GM23338 (cell line): ENCODE measurements around the gene NKD1. TPM values are rescaled to one million over a fixed set of nuclear protein-coding genes. Genes with fewer than 3 reads are reported as not detected.

ENCODE experiments used
- ATAC-seq: fragments of 200-7000 bp; cut with Tn5 transposase; 3 replicates; pipeline ENCODE4 v1.9.1; 2020
- DNase-seq: peaks from one replicate; pipeline ENCODE4 v3.0.0-alpha.2; 2015; ENCODE audit warnings: low spot score
- H2AFZ ChIP-seq: fragments of 200-600 bp; sonication (generic); 2 replicates; pipeline ENCODE4 v1.8.0; 2016; ENCODE audit warnings: antibody characterized with exemption, mild to moderate bottlenecking, moderate library complexity
- H3F3A ChIP-seq: fragments of 200-600 bp; sonication (generic); replicated peaks from 2 replicates; pipeline ENCODE4 v1.8.0; 2017; ENCODE audit warnings: antibody characterized with exemption, mixed run types, low read depth
- H3K27ac ChIP-seq: fragments of 200-600 bp; sonication (generic); 2 replicates; pipeline ENCODE4 v1.6.1; 2016; ENCODE audit warnings: low read depth
- H3K27me3 ChIP-seq: fragments of 200-600 bp; sonication (generic); 2 replicates; pipeline ENCODE4 v1.8.0; 2016; ENCODE audit warnings: mild to moderate bottlenecking, mixed run types, moderate library complexity; ENCODE audit not compliant: insufficient read depth
- H3K36me3 ChIP-seq: fragments of 200-600 bp; sonication (generic); 2 replicates; pipeline ENCODE4 v1.8.0; 2016; ENCODE audit warnings: mild to moderate bottlenecking; ENCODE audit not compliant: insufficient read depth
- H3K4me1 ChIP-seq: fragments of 200-600 bp; sonication (generic); 2 replicates; pipeline ENCODE4 v1.8.0; 2016; ENCODE audit warnings: mild to moderate bottlenecking, moderate library complexity; ENCODE audit not compliant: insufficient read depth
- H3K4me2 ChIP-seq: fragments of 200-600 bp; sonication (generic); 2 replicates; pipeline ENCODE4 v1.7.1; 2017; ENCODE audit warnings: mixed run types
- H3K4me3 ChIP-seq: fragments of 200-600 bp; sonication (generic); 2 replicates; pipeline ENCODE4 v1.6.1; 2016; ENCODE audit warnings: mixed run types
- H3K79me2 ChIP-seq: fragments of 200-600 bp; sonication (generic); replicated peaks from 2 replicates; pipeline ENCODE4 v1.8.0; 2017; ENCODE audit warnings: mild to moderate bottlenecking; ENCODE audit not compliant: insufficient read depth
- H3K9me2 ChIP-seq: fragments of 200-600 bp; sonication (generic); 2 replicates; pipeline ENCODE4 v1.8.0; 2017; ENCODE audit not compliant: insufficient read depth
- H4K20me1 ChIP-seq: fragments of 200-600 bp; sonication (generic); replicated peaks from 2 replicates; pipeline ENCODE4 v1.8.0; 2017; ENCODE audit warnings: mild to moderate bottlenecking; ENCODE audit not compliant: insufficient read depth
- H3K27ac Mint-ChIP-seq: 2 replicates; pipeline ENCODE4 v1.8.0; 2020; ENCODE audit warnings: inconsistent platforms, mild to moderate bottlenecking, moderate library complexity, mixed read lengths
- H3K27me3 Mint-ChIP-seq: 3 replicates; pipeline ENCODE4 v1.8.0; 2022; ENCODE audit warnings: low read depth, mild to moderate bottlenecking, moderate library complexity, mixed read lengths, inconsistent platforms; ENCODE audit not compliant: insufficient read depth, poor library complexity
- H3K36me3 Mint-ChIP-seq: 3 replicates; pipeline ENCODE4 v1.8.0; 2021; ENCODE audit warnings: low read depth, mild to moderate bottlenecking, inconsistent platforms, moderate library complexity, mixed read lengths
- H3K4me1 Mint-ChIP-seq: 3 replicates; pipeline ENCODE4 v1.8.0; 2020; ENCODE audit warnings: mild to moderate bottlenecking, inconsistent platforms, mixed read lengths
- H3K4me3 Mint-ChIP-seq: 3 replicates; pipeline ENCODE4 v1.8.0; 2021; ENCODE audit warnings: moderate library complexity, mild to moderate bottlenecking, inconsistent platforms, mixed read lengths
- H3K9me3 Mint-ChIP-seq: 3 replicates; pipeline ENCODE4 v1.8.0; 2020; ENCODE audit warnings: moderate library complexity, mild to moderate bottlenecking, inconsistent platforms, mixed read lengths
- CREB1 ChIP-seq: fragments of 250-450 bp; sonication (Bioruptor Pico); IDR thresholded peaks from 2 replicates; pipeline ENCODE4 v1.5.0; 2020; ENCODE audit warnings: low read depth, mild to moderate bottlenecking, moderate library complexity
- ETS1 ChIP-seq: IDR thresholded peaks from 2 replicates; pipeline ENCODE4 v1.6.1; 2016; ENCODE audit warnings: antibody characterized with exemption
- NANOG ChIP-seq: IDR thresholded peaks from 2 replicates; pipeline ENCODE4 v1.6.1; 2016; ENCODE audit warnings: antibody characterized with exemption, borderline replicate concordance
- STAT1 ChIP-seq: IDR thresholded peaks from one replicate; pipeline ENCODE4 v1.6.1; 2016; ENCODE audit warnings: antibody characterized with exemption; ENCODE audit not compliant: unreplicated experiment
- ZNF114 ChIP-seq: fragments of 250-450 bp; sonication (Bioruptor Pico); IDR thresholded peaks from 2 replicates; pipeline ENCODE4 v1.5.0; 2020; ENCODE audit warnings: mild to moderate bottlenecking, moderate library complexity
- ZNF331 ChIP-seq: fragments of 250-450 bp; sonication (Bioruptor Pico); IDR thresholded peaks from 2 replicates; pipeline ENCODE4 v1.5.0; 2020; ENCODE audit warnings: low read depth, mild to moderate bottlenecking, moderate library complexity
- ZNF462 ChIP-seq: fragments of 250-450 bp; sonication (Bioruptor Pico); IDR thresholded peaks from 2 replicates; pipeline ENCODE4 v1.5.0; 2020; ENCODE audit warnings: mild to moderate bottlenecking, moderate library complexity
- polyA plus RNA-seq: library from polyadenylated mRNA; unstranded; fragments of >200 nt; fragmentation: Nextera tagmentation; extraction: Ambion mirVana; gene quantifications from 2 replicates; pipeline ENCODE4 v1.2.1, GENCODE V29; 2016
- total RNA-seq: library from RNA; depleted of rRNA; stranded (reverse); fragments of >200 nt; shearing (Covaris generic); gene quantifications from 2 replicates; pipeline ENCODE4 v1.2.3, GENCODE V29; 2014

NKD1 gene
- total and polyA plus RNA-seq, 2 experiments from 2014 or later: 2.1 to 2.3 TPM

- TF ChIP-seq ZNF462 (CRISPR knock-in tag) (no peak), NANOG (no peak), CREB1 (no peak), STAT1 (no peak), ETS1 (no peak), ZNF331 (no peak), ZNF114 (no peak)
These were observed 136.7 kb downstream of the NKD1 start (continued) for GRCh38 chr16:50684823-50685461.

- no peaks in the 10 kb centered on the region for H3K9me3 Mint-ChIP-seq
- H3K9me2 ChIP-seq: no peaks in the 10 kb centered on the region
- H4K20me1 ChIP-seq: no peaks in the 10 kb centered on the region
- H2AFZ ChIP-seq: no peak overlapping the region
- no peaks in the 10 kb centered on the region for H3K27me3 Mint-ChIP-seq
- H3K36me3 Mint-ChIP-seq: no peaks in the 10 kb centered on the region
- H3F3A ChIP-seq: no peaks in the 10 kb centered on the region
- no peaks in the 10 kb centered on the region for H3K36me3 ChIP-seq
- no peak overlapping the region for H3K4me3 ChIP-seq
- no peak overlapping the region for H3K4me2 ChIP-seq
- ATAC-seq (no peak), DNase-seq (no peak)
- H3K4me1 ChIP-seq: no peaks in the 10 kb centered on the region
- H3K4me3 Mint-ChIP-seq: no peak overlapping the region
- H3K79me2 ChIP-seq: no peaks in the 10 kb centered on the region
- H3K27ac Mint-ChIP-seq: no peak overlapping the region; the same call in 1 of the 2 replicates
- no peaks in the 10 kb centered on the region for H3K27me3 ChIP-seq
- H3K27ac ChIP-seq: no peak overlapping the region
- H3K4me1 Mint-ChIP-seq: no peaks in the 10 kb centered on the region
- TF ChIP-seq ZNF114 (no peak), CREB1 (no peak), STAT1 (no peak), ZNF462 (CRISPR knock-in tag) (no peak), NANOG (no peak), ZNF331 (no peak)
These were observed 137.4 kb downstream of the NKD1 start for GRCh38 chr16:50685462-50686063.
